ENCODE results near the gene TACR2.
A peak's percentile ranks its signal among the peaks of the same experiment; 100 is the strongest.

Gene TACR2

GRCh38 chr10:69402386-69402785, 14.3 kb downstream of the TACR2 start:
- no peak for DNase-seq (ENCODE audit: low read depth in 2 of 2)

GRCh38 chr10:69401416-69401815, 15.3 kb downstream of the TACR2 start:
- DNase-seq (ENCODE audit: low read depth in 2 of 2), result no peak

- DNase-seq (ENCODE audit: low read depth in 2 of 2), result no peak
Observed at GRCh38 chr10:69400936-69401335, 15.8 kb downstream of the TACR2 start.

- DNase-seq (ENCODE audit: low read depth in 2 of 2), result no peak
Observed at GRCh38 chr10:69398466-69398865, 18.3 kb downstream of the TACR2 start.

GRCh38 chr10:69397972-69398371, 18.7 kb downstream of the TACR2 start:
- DNase-seq (ENCODE audit: low read depth in 2 of 2), result no peak

GRCh38 chr10:69394020-69394419, 22.7 kb downstream of the TACR2 start:
- no peak for DNase-seq (ENCODE audit: low read depth in 2 of 2)

- DNase-seq (ENCODE audit: low read depth in 2 of 2), result peak; percentile 50 to 65
Observed at GRCh38 chr10:69392481-69393000, 24.2 kb downstream of the TACR2 start.

- no peak for DNase-seq (ENCODE audit: low read depth in 2 of 2)
Observed at GRCh38 chr10:69391158-69391557, 25.6 kb downstream of the TACR2 start.

GRCh38 chr10:69389827-69390490, 26.8 kb downstream of the TACR2 start:
- no peak for DNase-seq (ENCODE audit: low read depth in 2 of 2)

GRCh38 chr10:69388488-69388887, 28.2 kb downstream of the TACR2 start:
- no peak for DNase-seq (ENCODE audit: low read depth in 2 of 2)

GRCh38 chr10:69387500-69387899, 29.2 kb downstream of the TACR2 start:
- no peak for DNase-seq (ENCODE audit: low read depth in 2 of 2)

GRCh38 chr10:69385454-69386350, 31.0 kb downstream of the TACR2 start:
- DNase-seq (ENCODE audit: low read depth in 2 of 2), result no peak

GRCh38 chr10:69384320-69384719, 32.4 kb downstream of the TACR2 start:
- DNase-seq (ENCODE audit: low read depth in 2 of 2), result no peak

GRCh38 chr10:69383558-69383957, 33.2 kb downstream of the TACR2 start:
- no peak for DNase-seq (ENCODE audit: low read depth in 2 of 2)

GRCh38 chr10:69382382-69383117, 34.2 kb downstream of the TACR2 start:
- no peak for DNase-seq (ENCODE audit: low read depth in 2 of 2)

GRCh38 chr10:69379800-69380199, 36.9 kb downstream of the TACR2 start:
- DNase-seq (ENCODE audit: low read depth in 2 of 2), result no peak

- DNase-seq (ENCODE audit: low read depth in 2 of 2), result no peak
Observed at GRCh38 chr10:69377933-69378332, 38.8 kb downstream of the TACR2 start.

GRCh38 chr10:69377191-69377590, 39.5 kb downstream of the TACR2 start:
- DNase-seq (ENCODE audit: low read depth in 2 of 2), result no peak

- no peak for DNase-seq (ENCODE audit: low read depth in 2 of 2)
Observed at GRCh38 chr10:69376662-69377061, 40.1 kb downstream of the TACR2 start.

- no peak for DNase-seq (ENCODE audit: low read depth in 2 of 2)
Observed at GRCh38 chr10:69375307-69376151, 41.2 kb downstream of the TACR2 start.

GRCh38 chr10:69374931-69375306, 41.8 kb downstream of the TACR2 start:
- DNase-seq (ENCODE audit: low read depth in 2 of 2), result no peak

Data from stimulated activated CD8-positive, alpha-beta memory T cell treated with anti-CD3 and anti-CD28 coated beads, Interleukin-15, amount 100 ng/mL, for 4 hours (primary cell).